A549 treated with dexamethasone at 1 μM for 4 hours (cell line): ENCODE measurements around the gene P2RX3. TPM values are rescaled to one million over a fixed set of nuclear protein-coding genes. Genes with fewer than 3 reads are reported as not detected.

Experiments used
- total RNA-seq: library from RNA; stranded (reverse); fragments of 200-300 nt; extraction: Qiagen RNA extraction; gene quantifications from 5 replicates; pipeline ENCODE4 v1.2.3, GENCODE V29; 2022

Gene P2RX3
- total RNA-seq, result 0.05 to 0.23 TPM (median 0.15 TPM) in 5 replicates

DNA sequence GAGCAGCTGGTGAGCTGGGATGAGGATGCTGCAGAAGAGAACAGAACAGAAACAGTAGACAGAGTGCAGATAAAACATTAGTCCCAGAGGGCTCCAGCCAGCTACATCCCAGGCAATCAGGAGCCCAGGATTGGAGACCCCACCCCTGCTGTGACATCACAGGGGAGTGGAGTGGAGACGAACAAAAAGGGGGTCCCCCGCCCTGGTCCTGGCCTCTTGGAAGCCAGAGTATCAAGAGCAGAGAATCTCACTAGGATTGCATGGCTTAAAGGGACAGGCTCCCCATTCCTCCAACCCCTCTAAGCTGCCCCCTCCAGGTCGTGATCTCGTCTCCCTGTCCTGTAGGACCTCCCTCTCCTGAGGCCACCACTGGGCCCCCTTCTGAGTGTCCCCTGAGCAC lies at the start of gene P2RX3:
Gene P2RX3 (plus strand): TSS at position 211 of the 400 bp plus-strand sequence. CDS start 199 bp downstream, outside the sequence.

DNA sequence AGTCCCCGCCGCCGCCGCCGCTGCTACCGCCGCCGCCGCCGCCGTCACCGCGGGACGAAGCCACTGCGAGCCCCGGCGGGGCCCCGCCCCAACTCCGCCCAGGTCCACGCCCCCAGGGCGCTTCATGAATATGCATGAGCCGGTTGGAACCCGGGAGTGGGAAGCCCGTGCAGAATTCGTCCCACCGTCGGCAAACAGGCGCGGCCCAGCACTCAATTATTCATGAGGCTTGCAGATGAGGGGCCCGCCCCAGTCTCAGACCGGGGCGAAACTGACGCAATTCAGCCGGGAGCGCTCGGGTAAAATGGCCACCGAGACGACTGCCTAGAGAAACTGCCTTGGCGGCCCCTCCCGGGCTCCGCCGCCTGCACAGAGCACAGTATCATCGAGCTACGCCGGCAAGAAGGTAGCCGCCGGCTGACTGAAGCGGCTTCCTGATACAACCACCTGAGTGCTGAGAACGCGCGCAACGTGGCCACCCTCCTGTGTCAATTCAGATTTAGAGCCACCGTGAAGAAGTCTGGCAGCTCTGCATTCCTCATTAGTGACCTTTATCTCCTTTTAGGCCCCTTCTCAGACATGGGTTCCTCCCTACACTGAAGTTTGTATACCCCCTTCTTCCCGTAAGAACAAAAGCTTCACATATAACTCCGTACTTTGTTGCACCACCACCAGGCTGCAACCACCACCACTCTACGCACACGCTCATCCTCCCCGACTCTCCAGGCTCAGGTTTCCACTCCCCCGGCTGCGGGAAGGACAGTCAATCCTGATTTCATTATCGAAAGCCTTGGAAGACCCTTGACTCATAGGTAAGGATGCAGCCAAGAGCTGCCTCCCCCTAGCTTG lies 13.0 kb upstream of the P2RX3 start, which contains the start of gene TNKS1BP1:
Gene TNKS1BP1 (minus strand): TSS at position 67 of the 849 bp plus-strand sequence. CDS start 3,067 bp downstream, outside the sequence.

DNA sequence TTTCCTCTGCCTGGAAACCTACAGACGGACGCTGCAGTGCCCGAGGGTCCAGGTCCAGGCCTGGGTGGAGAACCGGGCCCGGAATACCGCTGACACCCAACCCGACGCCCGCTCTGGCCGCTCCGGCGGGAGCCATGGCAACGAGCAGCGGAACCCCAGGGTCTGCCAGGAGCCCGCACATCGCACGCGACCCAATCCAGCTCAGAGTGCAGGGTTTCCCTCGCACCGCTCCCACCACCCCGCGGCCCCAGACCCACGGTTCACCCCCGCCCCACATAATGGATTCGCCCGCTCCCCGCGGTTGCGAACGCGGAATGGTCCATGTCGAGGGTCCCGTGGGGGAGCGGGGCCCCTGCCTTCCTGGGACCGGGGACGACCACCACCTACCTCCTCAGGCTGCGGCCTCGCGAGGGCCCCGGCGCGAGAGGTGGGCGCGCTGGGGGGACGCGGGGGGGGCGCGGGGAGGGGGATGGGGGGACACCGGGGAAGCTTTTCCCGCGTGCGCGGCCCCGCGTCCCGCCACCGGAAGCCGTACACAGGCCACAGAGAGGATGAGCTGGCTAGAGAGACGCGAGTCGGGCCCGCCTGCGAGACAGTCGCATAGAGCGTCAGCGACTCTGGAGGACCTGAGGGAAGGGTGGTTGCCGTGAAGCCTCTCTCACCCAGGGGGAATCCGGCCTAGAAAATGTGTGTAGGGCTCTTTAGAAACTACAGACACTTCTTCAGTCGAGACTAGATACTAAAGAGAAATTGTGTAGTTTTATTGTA lies 2.6 kb upstream of the P2RX3 start, which contains the start of gene SSRP1:
Gene SSRP1 (minus strand): TSS at position 550 of the 768 bp plus-strand sequence. CDS start 771 bp downstream, outside the sequence.

DNA sequence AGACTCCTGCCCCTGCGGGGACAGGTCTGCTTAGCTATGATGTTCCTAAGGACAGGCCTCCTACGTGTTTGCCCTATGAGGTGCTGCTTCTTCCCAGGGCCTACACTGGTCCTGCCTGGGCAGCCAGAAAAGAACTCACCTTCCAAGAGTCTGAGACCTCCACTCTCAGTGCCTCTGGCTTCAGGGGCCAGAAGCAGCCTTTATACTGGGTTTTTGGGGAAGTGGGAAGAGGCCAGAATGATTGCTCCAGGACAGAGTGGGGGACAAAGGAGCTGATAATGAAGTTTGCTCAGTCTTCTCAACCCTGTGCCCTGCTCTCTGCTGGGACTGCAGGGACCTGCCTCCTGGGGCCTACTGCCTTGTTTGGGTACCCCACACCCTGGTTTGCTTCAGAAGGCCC lies 42.8 kb downstream of the P2RX3 start, which contains the start of gene PRG3:
Gene PRG3 (minus strand): TSS at position 176 of the 400 bp plus-strand sequence. CDS start 442 bp downstream, outside the sequence.

DNA sequence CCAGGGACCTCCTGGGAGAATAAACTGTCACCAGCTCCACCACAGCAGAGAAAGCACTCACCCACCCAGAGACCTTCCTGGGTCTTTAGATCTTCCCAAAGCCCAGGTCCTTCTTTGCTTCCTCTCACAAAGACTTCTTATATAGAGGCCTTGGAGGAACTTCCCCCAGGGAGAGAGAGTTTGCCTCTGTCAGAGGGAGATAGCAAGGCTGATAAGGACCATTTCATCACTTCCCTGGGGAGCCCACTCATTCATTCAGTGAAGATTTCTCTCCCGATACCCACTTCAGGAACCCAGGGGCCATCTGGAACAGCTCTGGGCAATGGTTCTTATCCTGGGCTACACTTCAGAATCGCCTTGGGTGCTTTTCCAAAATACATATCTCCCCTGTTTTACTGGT lies 52.4 kb downstream of the P2RX3 start, which contains the start of gene PRG2:
Gene PRG2 (minus strand): TSS at position 116 of the 400 bp plus-strand sequence. CDS start 706 bp downstream, outside the sequence.

Other genes starting within 250 kb of the P2RX3 start
- gene LRRC55, start 156.4 kb upstream of the P2RX3 start, total RNA-seq, result not detected in 5 replicates
- gene APLNR, start 101.1 kb upstream of the P2RX3 start, total RNA-seq, result 0.04 TPM in 1 of 5 replicates, not detected in the others
- 62.1 to 110 TPM (median 105 TPM) in 5 replicates for gene TNKS1BP1, start 13.4 kb upstream of the P2RX3 start, total RNA-seq
- 231 to 260 TPM (median 252 TPM) in 5 replicates for gene SSRP1, start 2.5 kb upstream of the P2RX3 start, total RNA-seq
- gene PRG3, start 42.8 kb downstream of the P2RX3 start, total RNA-seq, result not detected in 5 replicates
- gene PRG2, start 52.3 kb downstream of the P2RX3 start, total RNA-seq, result 0.08 TPM in 1 of 5 replicates, not detected in the others
- 0.33 to 0.58 TPM (median 0.43 TPM) in 5 replicates for gene SLC43A3, start 88.8 kb downstream of the P2RX3 start, total RNA-seq
- gene RTN4RL2, start 122.2 kb downstream of the P2RX3 start, total RNA-seq, result 41.3 to 86.1 TPM (median 84.7 TPM) in 5 replicates
- gene SLC43A1, start 177.3 kb downstream of the P2RX3 start, total RNA-seq, result 1.8 to 3.0 TPM (median 2.6 TPM) in 5 replicates
- gene TIMM10, start 192.4 kb downstream of the P2RX3 start, total RNA-seq, result 134 to 165 TPM (median 145 TPM) in 5 replicates
- gene SMTNL1, start 199.2 kb downstream of the P2RX3 start, total RNA-seq, result not detected in 5 replicates
- 34.4 to 45.3 TPM (median 43.0 TPM) in 5 replicates for gene UBE2L6, start 229.3 kb downstream of the P2RX3 start, total RNA-seq